GM19463 (cell line): Measurements from ENCODE around the gene RANBP1.

Experiments used
- ATAC-seq: cut with Tn5 transposase; IDR thresholded peaks from one replicate; pipeline ENCODE4 v1.9.1; 2021; ENCODE audit warnings: mild to moderate bottlenecking, moderate library complexity; ENCODE audit not compliant: unreplicated experiment

The RANBP1 gene

GRCh38 chr22:20167643-20168322 is 51.9 kb downstream of the RANBP1 start:
- ATAC-seq, result no peak

- no peak for ATAC-seq
Observed at GRCh38 chr22:20169253-20169822, 53.4 kb downstream of the RANBP1 start.

GRCh38 chr22:20170170-20170569 is 54.3 kb downstream of the RANBP1 start:
- no peak for ATAC-seq

GRCh38 chr22:20171288-20172140 is 55.6 kb downstream of the RANBP1 start:
- no peak for ATAC-seq

DNA sequence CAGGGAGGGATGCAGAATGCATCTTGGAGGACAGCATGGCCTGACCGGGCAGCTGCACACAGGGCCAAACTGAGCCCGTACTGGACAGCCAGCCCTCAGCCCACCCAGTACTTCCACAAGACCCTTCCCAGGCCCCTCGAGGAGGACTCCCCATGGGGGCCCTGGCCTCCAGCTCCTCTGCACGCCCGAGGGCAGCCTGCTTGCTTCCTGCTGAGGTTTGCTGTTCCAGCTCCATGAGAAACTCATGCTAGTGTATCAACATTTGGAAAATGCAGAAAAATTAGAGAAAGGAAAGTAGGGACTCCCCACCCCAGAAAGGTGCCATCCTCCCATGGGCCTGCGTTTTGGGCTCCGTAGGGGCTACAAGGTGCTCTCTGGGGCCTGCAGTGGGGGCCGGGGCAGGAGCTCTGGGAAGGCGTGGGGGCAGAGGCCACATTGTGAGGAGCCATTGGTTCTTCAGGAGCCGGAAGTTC is 56.3 kb downstream of the RANBP1 start:
- no peak for ATAC-seq

GRCh38 chr22:20173246-20173645 is 57.3 kb downstream of the RANBP1 start:
- ATAC-seq, result no peak

DNA sequence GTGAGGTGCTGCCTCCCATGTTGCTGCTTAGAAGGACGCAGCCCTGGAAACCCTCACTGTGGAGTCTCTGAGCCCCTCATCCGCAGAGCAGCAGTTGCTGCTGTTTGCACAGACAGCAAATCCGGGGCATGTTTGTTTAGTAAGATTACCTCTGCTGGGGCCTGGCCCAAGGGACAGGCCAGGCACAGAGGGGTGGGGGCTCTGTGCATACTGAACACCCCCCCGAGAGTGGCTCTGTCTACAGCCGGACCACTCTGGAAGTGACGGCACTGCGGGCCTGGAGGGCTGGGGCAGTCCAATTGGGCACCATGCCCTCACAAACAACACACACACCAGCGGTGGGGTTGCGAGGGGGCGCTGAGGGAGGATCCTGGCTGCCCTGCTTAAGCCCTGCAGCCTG is 57.9 kb downstream of the RANBP1 start:
- no peak for ATAC-seq

GRCh38 chr22:20174785-20175596 is 59.1 kb downstream of the RANBP1 start:
- ATAC-seq, result no peak

- no peak for ATAC-seq
Observed at GRCh38 chr22:20175597-20175900, 59.6 kb downstream of the RANBP1 start.

DNA sequence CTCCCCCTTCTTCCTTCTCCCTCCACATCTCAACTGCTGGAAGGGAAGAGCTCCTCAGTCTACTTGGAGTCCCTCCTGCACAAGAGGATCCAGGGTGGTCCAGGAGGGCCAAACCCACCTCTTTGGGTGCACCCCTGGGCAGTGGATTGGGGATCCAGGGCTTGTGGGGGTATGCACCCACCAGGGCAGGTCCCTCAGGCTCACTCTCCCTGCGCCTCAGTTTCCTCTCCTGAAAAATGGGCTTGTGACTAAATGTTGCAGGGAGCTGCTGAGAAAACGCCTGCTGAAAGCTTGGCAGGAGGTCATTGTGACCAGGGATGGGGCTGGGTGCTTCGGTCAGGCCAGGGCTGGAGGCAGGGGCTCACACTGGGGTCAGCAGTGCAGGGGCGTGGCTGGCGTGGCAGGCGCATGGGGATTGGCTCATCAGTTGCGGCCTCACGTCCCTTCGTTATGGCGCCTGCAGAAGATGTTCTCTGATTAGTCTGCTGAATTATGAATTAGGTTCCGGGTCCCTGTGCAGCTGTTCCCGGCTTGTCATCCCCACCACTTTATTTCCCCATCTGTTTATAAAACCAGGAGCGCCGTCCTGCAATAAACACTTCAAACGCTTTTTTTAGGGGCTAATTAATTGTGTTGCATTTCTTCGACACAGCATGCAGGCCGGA is 60.6 kb downstream of the RANBP1 start:
- no peak for ATAC-seq
